ENCODE results near the gene ADAMTS14. TPM values are rescaled to one million over a fixed set of nuclear protein-coding genes. Genes with fewer than 3 reads are reported as not detected.
"Not testable (repeated sequence)": the region's sequence is repeated elsewhere in the genome, so short reads cannot be mapped to it uniquely, and the experiment has no call there.

ADAMTS14 gene
- total RNA-seq, 1 experiment from 2014 or later: 1.9 TPM

DNA sequence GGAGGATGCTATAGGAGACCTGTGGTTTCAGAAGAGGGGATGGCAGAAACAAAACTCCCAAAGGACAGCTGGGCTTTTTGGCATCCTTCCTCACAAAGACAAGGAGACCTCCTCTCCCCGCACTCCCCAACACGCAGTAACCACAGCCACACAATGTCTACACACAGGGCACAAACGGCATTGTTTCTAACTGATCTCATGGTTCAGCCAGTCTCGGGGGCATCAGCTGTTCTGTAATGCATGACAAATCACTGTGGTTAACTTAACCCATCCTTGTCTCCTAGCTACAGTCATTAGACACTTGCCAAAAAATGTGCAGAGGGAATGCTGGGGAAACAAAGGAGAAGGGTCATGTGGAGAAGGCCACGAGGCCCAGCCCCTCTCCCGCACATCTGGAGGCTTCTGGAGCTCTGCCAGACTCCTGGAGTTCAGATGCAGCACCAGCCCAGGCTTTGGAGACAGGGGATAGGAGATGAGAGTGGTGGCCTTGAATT is 7.6 kb upstream of the ADAMTS14 start:
- BruUV-seq (replicated peaks): no TSS peak
- Histone ChIP-seq H3K4me3 (no peak overlapping the region), H3K4me1 (replicated peaks; ENCODE audit: insufficient read depth) (peaks cover 15% of the 10 kb centered on the region), H3K36me3 (ENCODE audit: low read depth) (no peaks in the 10 kb centered on the region), H3K27me3 (ENCODE audit: insufficient read depth, low read depth) (no peaks in the 10 kb centered on the region; the same call in 1 of the 2 replicates), H3K9me3 (ENCODE audit: insufficient read depth, low read depth) (no peaks in the 10 kb centered on the region), H3K79me2 (ENCODE audit: low read depth) (no peaks in the 10 kb centered on the region), H3K27ac (no peak overlapping the region), H4K20me1 (ENCODE audit: insufficient read depth) (no peaks in the 10 kb centered on the region), H2AFZ (no peak overlapping the region), H3K9me2 (ENCODE audit: insufficient read depth) (no peaks in the 10 kb centered on the region), H3F3A (ENCODE audit: insufficient read depth, low read depth) (peaks cover 13% of the 10 kb centered on the region; the same call in 1 of the 2 replicates), H3K4me2 (no peak overlapping the region)
- ChIA-PET CTCF (no interaction called here), POLR2A (ENCODE audit: unreplicated experiment) (no interaction called here)
- DNase-seq: peak; percentile 51 to 77
- TF ChIP-seq EZH2 (IDR thresholded peaks at IDR 0.05; ENCODE audit: low read depth): no peak
- no peak for TF ChIP-seq CTCF (conservative IDR thresholded peaks at IDR 0.05)
- intact Hi-C loops (cut with micrococcal nuclease; ENCODE audit: unreplicated experiment): no loop called here

DNA sequence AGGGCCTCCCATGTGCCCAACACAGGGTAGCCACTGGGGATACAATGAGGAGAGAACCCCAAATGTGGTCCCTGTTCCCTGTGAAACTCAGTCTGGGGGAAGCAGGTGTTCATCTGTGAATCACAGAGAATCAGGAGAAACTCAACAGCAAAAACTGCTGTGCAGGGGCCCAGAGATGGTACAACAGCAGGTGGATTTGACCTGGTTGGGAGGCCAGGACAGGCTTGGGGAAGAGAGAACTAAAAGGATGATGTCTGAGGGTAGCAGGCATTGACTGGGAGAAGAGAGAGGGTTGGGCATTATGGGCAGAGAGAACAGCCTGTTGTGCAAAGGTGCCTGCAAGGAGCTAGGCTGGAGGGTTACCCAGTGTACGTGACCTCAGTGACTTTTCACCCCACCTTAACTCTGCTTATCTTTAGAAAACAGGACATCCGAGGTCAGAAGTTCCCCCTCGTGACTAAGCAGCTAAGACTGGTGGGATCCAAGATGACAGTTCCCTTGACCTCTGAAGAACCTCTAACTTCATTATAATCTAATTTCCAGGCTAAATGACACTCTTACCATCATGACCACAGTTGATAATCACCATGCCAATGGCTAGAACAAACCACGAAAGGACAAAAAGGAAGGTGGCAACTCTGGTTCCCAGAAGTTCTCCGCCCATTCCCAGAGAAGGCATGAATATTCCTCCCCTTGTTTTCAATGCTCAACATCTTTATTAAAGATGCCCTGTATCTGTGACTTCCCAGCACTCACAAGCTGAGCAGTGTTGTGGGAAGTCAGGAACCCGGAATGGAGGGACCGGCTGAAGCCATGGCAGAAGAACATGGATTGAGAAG is 5.1 kb upstream of the ADAMTS14 start:
- Histone ChIP-seq H3K4me3 (no peak overlapping the region), H3K9me2 (ENCODE audit: insufficient read depth) (no peaks in the 10 kb centered on the region), H3K9me3 (ENCODE audit: insufficient read depth, low read depth) (no peaks in the 10 kb centered on the region), H2AFZ (no peak overlapping the region), H3K27ac (no peak overlapping the region), H3K36me3 (ENCODE audit: low read depth) (no peaks in the 10 kb centered on the region), H3K4me2 (no peak overlapping the region), H3F3A (ENCODE audit: insufficient read depth, low read depth) (peaks cover 13% of the 10 kb centered on the region; the same call in 1 of the 2 replicates), H3K79me2 (ENCODE audit: low read depth) (no peaks in the 10 kb centered on the region), H4K20me1 (ENCODE audit: insufficient read depth) (no peaks in the 10 kb centered on the region), H3K4me1 (replicated peaks; ENCODE audit: insufficient read depth) (peaks cover 20% of the 10 kb centered on the region), H3K27me3 (ENCODE audit: insufficient read depth, low read depth) (peaks cover 11% of the 10 kb centered on the region; the same call in 1 of the 2 replicates)
- POLR2A ChIA-PET (ENCODE audit: unreplicated experiment): no interaction called here
- no peak for DNase-seq
- TF ChIP-seq EZH2 (IDR thresholded peaks at IDR 0.05; ENCODE audit: low read depth) (no peak), CTCF (conservative IDR thresholded peaks at IDR 0.05) (no peak)
- intact Hi-C loops (cut with micrococcal nuclease; ENCODE audit: unreplicated experiment): no loop called here
- CTCF ChIA-PET: no interaction called here
- BruUV-seq (replicated peaks): no TSS peak

DNA sequence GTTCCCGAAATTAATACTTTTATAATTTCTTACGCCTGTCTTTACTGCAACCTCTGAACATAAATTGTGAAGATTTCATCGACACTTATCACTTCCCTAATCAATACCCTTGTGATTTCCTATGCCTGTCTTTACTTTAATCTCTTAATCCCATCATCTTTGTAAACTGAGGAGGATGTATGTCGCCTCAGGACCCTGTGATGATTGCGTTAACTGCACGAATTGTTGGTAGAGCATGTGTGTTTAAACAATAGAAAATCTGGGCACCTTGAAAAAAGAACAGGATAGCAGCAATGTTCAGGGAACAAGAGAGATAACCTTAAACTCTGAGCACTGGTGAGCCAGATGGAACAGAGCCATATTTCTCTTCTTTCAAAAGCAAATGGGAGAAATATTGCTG is 4.5 kb upstream of the ADAMTS14 start:
- H3K4me3 ChIP-seq; H4K20me1 ChIP-seq (ENCODE audit: insufficient read depth); CTCF ChIA-PET; H2AFZ ChIP-seq; POLR2A ChIA-PET (ENCODE audit: unreplicated experiment); H3K36me3 ChIP-seq (ENCODE audit: low read depth); H3K79me2 ChIP-seq (ENCODE audit: low read depth); H3K9me3 ChIP-seq (ENCODE audit: insufficient read depth, low read depth); intact Hi-C loops (cut with micrococcal nuclease; ENCODE audit: unreplicated experiment); DNase-seq; H3K9me2 ChIP-seq (ENCODE audit: insufficient read depth); BruUV-seq (replicated peaks); H3K4me2 ChIP-seq; H3K27ac ChIP-seq: not testable (repeated sequence)
- H3F3A ChIP-seq (ENCODE audit: insufficient read depth, low read depth): peaks cover 14% of the 10 kb centered on the region; the same call in 1 of the 2 replicates
- H3K27me3 ChIP-seq (ENCODE audit: insufficient read depth, low read depth): peaks cover 11% of the 10 kb centered on the region; the same call in 1 of the 2 replicates
- H3K4me1 ChIP-seq (replicated peaks; ENCODE audit: insufficient read depth): peaks cover 22% of the 10 kb centered on the region
